PFSK-1 (cell line): ENCODE data around the gene TET3.

Experiments used
- FOXP2 ChIP-seq: optimal IDR thresholded peaks from 2 replicates; pipeline ENCODE3; 2011; ENCODE audit warnings: borderline replicate concordance, control low read depth, inconsistent platforms; ENCODE audit not compliant: insufficient read depth; ENCODE audit errors: extremely low read length, extremely low read depth
- POLR2AphosphoS5 ChIP-seq: IDR thresholded peaks from 2 replicates; pipeline ENCODE4 v1.6.1; 2012; ENCODE audit warnings: low read depth, mild to moderate bottlenecking, control low read depth, low read length, moderate library complexity
- SIN3A ChIP-seq: IDR thresholded peaks from 2 replicates; pipeline ENCODE4 v1.6.1; 2012; ENCODE audit warnings: mild to moderate bottlenecking, low read length, moderate library complexity, borderline replicate concordance; ENCODE audit not compliant: insufficient read depth
- TAF1 ChIP-seq: IDR thresholded peaks from 2 replicates; pipeline ENCODE4 v1.6.1; 2012; ENCODE audit warnings: low read length, control low read depth, borderline replicate concordance; ENCODE audit not compliant: insufficient read depth
- TF ChIP-seq, protein P1 (sequence below), 2 experiments: IDR thresholded peaks; 2 replicates each; pipeline versions ENCODE4 v1.6.1 to v1.8.0; 2011 to 2012; ENCODE audit warnings: low read depth in 2 of 2, low read length in 2 of 2, control low read depth in 1 of 2, inconsistent platforms in 1 of 2, mild to moderate bottlenecking in 1 of 2, moderate library complexity in 1 of 2; ENCODE audit not compliant: insufficient read depth in 1 of 2

Gene TET3

DNA sequence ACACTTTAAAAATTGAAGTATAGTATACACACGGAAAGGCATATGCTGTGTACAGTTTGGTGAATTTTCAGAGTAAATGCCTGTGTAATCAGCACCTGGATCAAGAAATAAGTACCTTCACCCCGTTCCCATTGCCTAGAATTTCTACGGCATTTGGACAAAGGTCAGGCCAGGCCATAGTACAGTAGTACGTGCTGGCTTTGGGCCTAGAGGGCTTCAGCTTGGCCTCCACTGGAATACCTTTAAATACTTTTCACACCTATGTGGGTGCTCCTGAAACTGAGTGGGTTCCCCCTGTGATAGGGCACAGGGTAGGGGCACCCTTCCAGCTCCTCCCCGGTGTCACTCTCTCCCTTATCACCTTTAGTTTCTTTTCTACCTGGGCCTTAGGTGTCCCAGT, 26.5 kb downstream of the TET3 start:
- TF ChIP-seq TAF1 (no peak), POLR2AphosphoS5 (no peak), SIN3A (no peak), FOXP2 (no peak)
- TF ChIP-seq, protein P1, sequence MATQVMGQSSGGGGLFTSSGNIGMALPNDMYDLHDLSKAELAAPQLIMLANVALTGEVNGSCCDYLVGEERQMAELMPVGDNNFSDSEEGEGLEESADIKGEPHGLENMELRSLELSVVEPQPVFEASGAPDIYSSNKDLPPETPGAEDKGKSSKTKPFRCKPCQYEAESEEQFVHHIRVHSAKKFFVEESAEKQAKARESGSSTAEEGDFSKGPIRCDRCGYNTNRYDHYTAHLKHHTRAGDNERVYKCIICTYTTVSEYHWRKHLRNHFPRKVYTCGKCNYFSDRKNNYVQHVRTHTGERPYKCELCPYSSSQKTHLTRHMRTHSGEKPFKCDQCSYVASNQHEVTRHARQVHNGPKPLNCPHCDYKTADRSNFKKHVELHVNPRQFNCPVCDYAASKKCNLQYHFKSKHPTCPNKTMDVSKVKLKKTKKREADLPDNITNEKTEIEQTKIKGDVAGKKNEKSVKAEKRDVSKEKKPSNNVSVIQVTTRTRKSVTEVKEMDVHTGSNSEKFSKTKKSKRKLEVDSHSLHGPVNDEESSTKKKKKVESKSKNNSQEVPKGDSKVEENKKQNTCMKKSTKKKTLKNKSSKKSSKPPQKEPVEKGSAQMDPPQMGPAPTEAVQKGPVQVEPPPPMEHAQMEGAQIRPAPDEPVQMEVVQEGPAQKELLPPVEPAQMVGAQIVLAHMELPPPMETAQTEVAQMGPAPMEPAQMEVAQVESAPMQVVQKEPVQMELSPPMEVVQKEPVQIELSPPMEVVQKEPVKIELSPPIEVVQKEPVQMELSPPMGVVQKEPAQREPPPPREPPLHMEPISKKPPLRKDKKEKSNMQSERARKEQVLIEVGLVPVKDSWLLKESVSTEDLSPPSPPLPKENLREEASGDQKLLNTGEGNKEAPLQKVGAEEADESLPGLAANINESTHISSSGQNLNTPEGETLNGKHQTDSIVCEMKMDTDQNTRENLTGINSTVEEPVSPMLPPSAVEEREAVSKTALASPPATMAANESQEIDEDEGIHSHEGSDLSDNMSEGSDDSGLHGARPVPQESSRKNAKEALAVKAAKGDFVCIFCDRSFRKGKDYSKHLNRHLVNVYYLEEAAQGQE (IDR thresholded peaks at IDR 0.05; ENCODE audit: insufficient read depth in 1 of 2, low read depth in 2 of 2, low read length in 2 of 2) = no peak

DNA sequence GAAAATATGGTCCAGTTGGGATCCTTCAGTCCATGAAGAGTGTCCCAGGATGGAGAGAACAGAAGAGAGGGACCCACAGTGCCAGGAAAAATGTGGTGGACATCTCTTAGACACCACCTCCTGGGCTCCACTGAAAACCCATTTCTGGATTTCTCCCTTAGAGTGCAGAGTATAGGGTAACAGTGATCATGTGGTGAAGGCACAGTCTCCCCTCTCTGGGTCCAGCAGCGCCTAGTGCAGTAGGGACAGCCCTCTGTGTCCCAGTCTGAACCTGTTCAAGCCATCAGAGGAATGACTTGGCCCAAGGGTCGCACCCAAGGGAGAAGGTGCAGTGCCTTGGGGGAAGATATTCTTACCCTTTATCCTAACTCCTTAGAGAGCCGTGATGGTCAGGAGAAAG, 30.1 kb downstream of the TET3 start:
- TF ChIP-seq POLR2AphosphoS5 (no peak), TAF1 (no peak), SIN3A (no peak), FOXP2 (no peak)
- TF ChIP-seq, protein P1 (IDR thresholded peaks at IDR 0.05; ENCODE audit: insufficient read depth in 1 of 2, low read depth in 2 of 2, low read length in 2 of 2) = no peak

DNA sequence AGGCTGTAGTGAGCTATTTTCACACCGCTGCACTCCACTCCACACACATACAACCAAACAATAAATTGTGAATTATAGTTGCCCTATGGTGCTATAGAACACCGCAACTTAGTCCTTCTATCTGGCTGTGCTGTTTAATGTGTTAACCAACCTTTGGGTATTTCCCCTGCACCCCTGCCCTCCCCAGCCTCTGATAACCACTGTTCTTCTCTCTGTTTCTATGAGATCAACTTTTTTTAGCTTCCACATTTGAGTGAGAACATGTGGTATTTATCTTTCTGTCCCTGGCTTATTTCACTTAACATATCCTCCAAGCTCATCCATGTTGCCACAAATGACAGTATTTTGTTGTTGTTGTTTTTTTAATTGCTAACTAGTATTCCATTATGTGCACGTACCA, 32.5 kb downstream of the TET3 start:
- TF ChIP-seq FOXP2 (no peak), TAF1 (no peak), POLR2AphosphoS5 (no peak), SIN3A (no peak)
- TF ChIP-seq, protein P1 (IDR thresholded peaks at IDR 0.05; ENCODE audit: insufficient read depth in 1 of 2, low read depth in 2 of 2, low read length in 2 of 2) = no peak

DNA sequence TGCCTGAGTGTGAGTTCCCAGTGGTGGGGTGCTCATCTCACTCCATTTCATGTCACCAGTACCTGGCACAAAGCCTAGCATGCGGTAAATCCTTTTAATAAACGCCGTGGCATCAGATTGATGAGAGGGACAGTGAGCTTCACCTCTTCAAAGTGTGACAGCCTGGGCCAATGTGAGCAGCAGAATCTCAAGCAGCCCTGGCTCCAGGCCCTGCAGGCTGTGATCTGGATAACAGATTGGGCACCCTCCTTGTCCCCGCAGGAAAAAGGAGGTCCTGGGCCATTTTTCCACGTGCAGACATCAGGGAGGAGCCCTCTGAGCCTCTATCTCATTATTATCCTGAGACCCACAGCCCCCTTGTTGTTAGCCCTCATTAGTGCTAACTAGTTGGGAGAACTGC, 34.8 kb downstream of the TET3 start:
- TF ChIP-seq FOXP2 (no peak), POLR2AphosphoS5 (no peak), SIN3A (no peak), TAF1 (no peak)
- TF ChIP-seq, protein P1 (IDR thresholded peaks at IDR 0.05; ENCODE audit: insufficient read depth in 1 of 2, low read depth in 2 of 2, low read length in 2 of 2) = no peak
